K562 (cell line): ENCODE data around the gene OBSL1. TPM values are rescaled to one million over a fixed set of nuclear protein-coding genes. Genes with fewer than 3 reads are reported as not detected.
A peak's percentile ranks its signal among the peaks of the same experiment; 100 is the strongest.

Experiments used
- CEBPG ChIP-seq, 3 experiments: fragments of 200-800 bp in 1 of 3; sonication (Bioruptor generic) in 1 of 3; sonication (generic) in 1 of 3; formaldehyde crosslinking in 1 of 3; IDR thresholded peaks in 2 of 3; conservative IDR thresholded peaks in 1 of 3; 2 replicates each; pipeline versions ENCODE4 v1.6.1 to v1.8.0; 2016 to 2022; ENCODE audit warnings: missing compliant biosample characterization in 2 of 3, missing genetic modification characterization in 2 of 3, mild to moderate bottlenecking in 1 of 3, missing genetic modification reagents in 1 of 3
- CLOCK ChIP-seq: fragments of 250-450 bp; sonication (Bioruptor Pico); IDR thresholded peaks from 2 replicates; pipeline ENCODE4 v1.4.0; 2020; ENCODE audit warnings: mild to moderate bottlenecking, moderate library complexity, borderline replicate concordance
- CTCF ChIP-seq, 3 experiments: IDR thresholded peaks in 2 of 3; conservative IDR thresholded peaks in 1 of 3; 2 replicates each; pipeline ENCODE4 v1.5.1; 2011 to 2012; ENCODE audit warnings: low read length in 3 of 3, mild to moderate bottlenecking in 3 of 3, control low read depth in 2 of 3, improper control_type of control experiment in 1 of 3, inconsistent platforms in 1 of 3, low read depth in 1 of 3, mixed read lengths in 1 of 3, moderate library complexity in 1 of 3; ENCODE audit not compliant: insufficient read depth in 2 of 3
- DPF2 ChIP-seq: fragments of 450-650 bp; IDR thresholded peaks from 2 replicates; pipeline ENCODE4 v1.6.1; 2016
- EP300 ChIP-seq: IDR thresholded peaks from 2 replicates; pipeline ENCODE4 v1.6.1; 2012; ENCODE audit warnings: low read length, improper control_type of control experiment
- FIP1L1 ChIP-seq: fragments of 200-400 bp; formaldehyde crosslinking; IDR thresholded peaks from 2 replicates; pipeline ENCODE4 v1.6.1; 2018; ENCODE audit warnings: mild to moderate bottlenecking, low read depth, low read length; ENCODE audit not compliant: poor library complexity, severe bottlenecking
- IRF9 ChIP-seq: fragments of 450-650 bp; IDR thresholded peaks from 2 replicates; pipeline ENCODE4 v1.6.1; 2016; ENCODE audit warnings: missing biosample characterization, missing genetic modification characterization
- MTA2 ChIP-seq: fragments of 450-650 bp; IDR thresholded peaks from 2 replicates; pipeline ENCODE4 v1.6.1; 2016; ENCODE audit warnings: low read depth
- MXD1 ChIP-seq: fragments of 250-450 bp; sonication (Bioruptor Pico); IDR thresholded peaks from 2 replicates; pipeline ENCODE4 v1.8.0; 2021; ENCODE audit warnings: borderline replicate concordance, mild to moderate bottlenecking, moderate library complexity; ENCODE audit not compliant: poor library complexity, severe bottlenecking
- NCOR1 ChIP-seq: fragments of 450-650 bp; IDR thresholded peaks from 2 replicates; pipeline ENCODE4 v1.6.1; 2016; ENCODE audit warnings: mild to moderate bottlenecking, moderate library complexity
- PHB2 ChIP-seq: fragments of 450-650 bp; IDR thresholded peaks from 2 replicates; pipeline ENCODE4 v1.6.1; 2017; ENCODE audit warnings: low read depth
- TSHZ1 ChIP-seq: fragments of 250-450 bp; sonication (Bioruptor Pico); IDR thresholded peaks from 2 replicates; pipeline ENCODE4 v1.4.0; 2020; ENCODE audit warnings: mild to moderate bottlenecking, moderate library complexity
- USF1 ChIP-seq: sonication (generic); formaldehyde crosslinking; IDR thresholded peaks from 2 replicates; pipeline ENCODE4 v1.9.0; 2022; ENCODE audit warnings: mild to moderate bottlenecking, missing genetic modification reagents
- ZFP1 ChIP-seq: fragments of 450-650 bp; formaldehyde crosslinking; IDR thresholded peaks from 2 replicates; pipeline ENCODE4 v1.4.0; 2020; ENCODE audit warnings: mild to moderate bottlenecking, mixed read lengths
- ZNF431 ChIP-seq: sonication (generic); formaldehyde crosslinking; IDR thresholded peaks from 2 replicates; pipeline ENCODE4 v1.8.0; 2022; ENCODE audit warnings: mild to moderate bottlenecking, missing genetic modification reagents
- ZNF695 ChIP-seq: fragments of 450-650 bp; formaldehyde crosslinking; IDR thresholded peaks from 2 replicates; pipeline ENCODE4 v1.4.0; 2020; ENCODE audit warnings: mild to moderate bottlenecking, moderate library complexity
- polyA plus RNA-seq, 8 experiments: library from polyadenylated mRNA; depleted of rRNA in 4 of 8; stranded (reverse) in 5 of 8; unstranded in 3 of 8; fragments of >200 nt; fragmentation: Nextera tagmentation in 2 of 8; fragmentation: Illumina TruSeq in 1 of 8; extraction: Ambion mirVana in 2 of 8; extraction: Trizol in 1 of 8; gene quantifications; 2 replicates each; pipeline versions ENCODE4 v1.2.1 to v1.2.3, GENCODE V29; 2011 to 2014; ENCODE audit warnings: inconsistent platforms in 1 of 8, missing spikeins in 1 of 8
- total RNA-seq, 7 experiments: library from RNA; depleted of rRNA in 6 of 7; stranded (reverse); fragments of >200 nt in 6 of 7; fragmentation: Illumina TruSeq in 2 of 7; extraction: Trizol in 2 of 7; gene quantifications; 2 replicates each; pipeline versions ENCODE4 v1.2.1 to v1.2.3, GENCODE V29; 2011 to 2021; ENCODE audit warnings: low replicate concordance in 1 of 7

OBSL1 gene
- total and polyA plus RNA-seq, 9 of the 15 experiments (the other 6 are each of a cell fraction or from before 2014, with no cell fraction given), result 1.2 to 26.6 (median 8.6) TPM

- no peak for TF ChIP-seq TSHZ1 (CRISPR knock-in tag)
- TF ChIP-seq MTA2, result peak; percentile 81
- TF ChIP-seq USF1, result no peak
- peak; percentile 90 for TF ChIP-seq NCOR1
- TF ChIP-seq EP300, result peak; percentile 93
- no peak for TF ChIP-seq ZNF695 (CRISPR knock-in tag)
- TF ChIP-seq ZFP1 (CRISPR knock-in tag), result no peak
- no peak for TF ChIP-seq CTCF (IDR thresholded peaks at IDR 0.05 in 2 of 3, conservative IDR thresholded peaks at IDR 0.05 in 1 of 3; ENCODE audit: insufficient read depth in 2 of 3, low read depth in 1 of 3, low read length in 3 of 3)
- no peak for TF ChIP-seq CLOCK (CRISPR knock-in tag)
- no peak for TF ChIP-seq CEBPG (CRISPR knock-in tag; IDR thresholded peaks at IDR 0.05)
- no peak for TF ChIP-seq CEBPG (tag; conservative IDR thresholded peaks at IDR 0.05 in 1 of 2, IDR thresholded peaks at IDR 0.05 in 1 of 2)
- no peak for TF ChIP-seq IRF9 (tag)
- 0 out of 2 replicates have a peak, but pooled peaks have one; percentile 29 for TF ChIP-seq ZNF431 (CRISPR knock-in tag)
- peak; percentile 95 for TF ChIP-seq DPF2
- TF ChIP-seq FIP1L1, result no peak
- no peak for TF ChIP-seq MXD1 (CRISPR knock-in tag)
- no peak for TF ChIP-seq PHB2
Observed at GRCh38 chr2:219525533-219526232, 45.7 kb downstream of the OBSL1 start (continued).
